Stimulated activated CD8-positive, alpha-beta memory T cell treated with anti-CD3 and anti-CD28 coated beads, Interleukin-15, amount 100 ng/mL, for 4 hours (primary cell): ENCODE results near the gene CEACAM20.
"Not testable (repeated sequence)": the region's sequence is repeated elsewhere in the genome, so short reads cannot be mapped to it uniquely, and the experiment has no call there.

Source experiments
- DNase-seq, 2 donors: peaks; one replicate each; pipeline ENCODE4 v3.0.0-alpha.2; 2020; ENCODE audit warnings: low read depth in 2 of 2

CEACAM20 gene

DNA sequence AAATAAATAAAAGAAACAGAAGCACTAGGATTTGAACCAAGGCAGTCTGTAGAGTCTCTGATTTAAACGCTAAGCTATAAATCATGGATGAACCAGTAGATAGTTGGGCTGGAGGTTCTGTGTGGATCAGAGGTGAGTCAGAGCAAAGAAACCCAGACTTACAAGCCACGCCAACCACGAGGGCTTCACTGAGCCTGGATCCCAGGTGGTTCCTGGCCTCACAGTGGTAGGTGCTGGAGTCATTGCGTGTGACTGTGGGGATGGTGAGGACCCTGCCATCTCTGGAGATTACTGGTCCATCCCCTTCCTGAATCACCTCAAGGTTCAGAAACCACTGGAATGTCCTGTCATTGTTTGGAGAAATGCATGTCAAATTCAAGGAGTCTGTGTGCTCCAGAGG lies 19.3 kb upstream of the CEACAM20 start:
- no peak for DNase-seq

- no peak for DNase-seq
Measured at GRCh38 chr19:44544031-44544430, 14.6 kb upstream of the CEACAM20 start.

DNA sequence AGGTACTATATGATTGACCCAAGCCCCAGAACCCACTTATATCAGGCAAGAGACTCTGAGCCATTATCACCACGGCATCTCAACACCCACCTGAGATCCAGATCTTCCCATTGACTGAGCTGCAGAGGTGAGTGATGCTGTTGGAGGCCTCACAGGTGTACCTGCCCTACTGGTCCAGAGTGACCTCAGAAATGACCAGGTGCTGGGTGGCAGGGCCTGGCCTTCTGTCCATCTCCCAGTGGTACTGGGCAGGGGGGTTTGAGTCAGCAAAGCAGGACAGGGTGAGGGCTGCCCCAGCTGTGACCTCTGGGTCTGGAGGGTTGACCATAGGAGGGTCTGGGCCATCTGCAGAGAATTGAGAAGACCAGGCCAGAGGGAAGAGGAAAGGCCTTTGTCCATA lies 13.2 kb upstream of the CEACAM20 start:
- no peak for DNase-seq

DNA sequence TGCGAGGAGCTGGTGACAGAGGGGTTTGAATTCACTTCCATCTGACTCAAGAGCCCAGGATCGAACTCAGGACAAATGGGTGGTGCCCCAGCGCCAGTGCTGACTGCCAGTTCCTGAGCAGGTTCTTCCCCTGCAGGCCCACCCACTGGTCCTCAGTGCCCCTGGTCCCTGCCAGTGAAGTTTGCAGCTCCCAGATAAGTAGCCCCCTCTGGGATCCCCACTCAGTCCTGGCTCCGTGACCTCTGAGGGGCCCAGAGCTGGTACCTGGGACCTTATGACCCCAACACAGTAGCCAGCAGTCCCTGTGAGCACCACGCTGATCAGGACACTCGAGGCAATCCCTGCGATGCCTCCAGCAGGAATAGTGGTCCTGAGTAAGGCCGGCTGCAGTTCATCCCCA lies 11.3 kb upstream of the CEACAM20 start:
- no peak for DNase-seq

- DNase-seq = no peak
Measured at GRCh38 chr19:44539991-44540390, 10.5 kb upstream of the CEACAM20 start.

GRCh38 chr19:44539236-44539826 lies 9.9 kb upstream of the CEACAM20 start:
- DNase-seq = no peak

DNA sequence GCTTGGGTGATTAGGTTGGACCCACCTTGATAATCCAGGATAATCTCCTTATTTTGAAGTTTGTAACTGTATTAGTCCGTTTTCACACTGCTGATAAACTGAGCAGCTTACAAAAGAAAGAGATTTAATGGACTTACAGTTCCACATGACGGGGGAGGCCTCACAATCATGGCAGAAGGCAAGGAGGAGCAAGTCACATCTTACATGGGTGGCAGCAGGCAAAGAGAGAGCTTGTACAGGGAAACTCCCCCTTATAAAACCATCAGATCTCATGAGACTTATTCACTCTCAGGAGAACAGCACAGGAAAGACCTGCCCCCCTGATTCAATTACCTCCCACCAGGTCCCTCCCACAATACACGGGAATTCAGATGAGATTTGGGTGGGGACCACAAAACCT lies 5.9 kb upstream of the CEACAM20 start:
- not testable (repeated sequence) for DNase-seq

DNA sequence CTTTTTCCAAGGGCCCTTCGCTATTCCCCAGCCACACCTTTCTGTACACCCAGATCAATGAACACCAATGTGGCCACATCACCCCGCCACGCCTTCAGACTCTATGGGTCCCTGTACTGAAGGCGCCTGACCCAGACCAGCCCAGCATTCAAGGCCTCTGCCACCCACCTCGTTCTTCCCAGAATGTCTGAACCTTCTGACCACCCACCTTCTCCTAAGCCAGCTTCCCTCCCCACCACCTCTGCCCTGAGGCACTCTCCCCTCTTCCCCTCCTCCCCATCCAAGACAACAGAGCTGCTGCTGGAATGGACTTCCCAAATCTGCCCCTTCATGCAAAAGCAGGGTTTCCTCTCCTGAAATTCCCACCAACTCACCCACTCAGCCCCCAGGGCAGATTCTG lies 3.3 kb upstream of the CEACAM20 start:
- no peak for DNase-seq

DNA sequence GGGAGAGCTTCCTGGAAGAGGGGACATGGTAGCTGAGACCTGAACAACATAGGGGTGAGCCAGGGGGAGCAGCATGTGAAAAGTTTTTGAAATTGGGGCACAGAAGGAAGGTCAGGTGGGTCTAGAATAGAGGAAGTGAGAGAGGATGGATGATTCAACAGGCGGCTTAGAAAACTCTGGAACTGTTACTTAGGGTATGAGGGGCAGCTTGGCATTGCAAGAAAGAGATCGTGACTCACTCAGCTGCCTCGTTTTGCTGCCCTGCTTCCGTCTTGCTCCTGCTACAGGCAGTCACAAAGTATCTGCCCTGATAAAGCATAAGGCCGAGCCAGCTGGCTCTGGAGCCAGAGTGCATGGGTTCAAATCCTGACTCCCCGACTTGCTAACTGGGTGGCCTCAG lies 1.3 kb upstream of the CEACAM20 start:
- no peak for DNase-seq

DNA sequence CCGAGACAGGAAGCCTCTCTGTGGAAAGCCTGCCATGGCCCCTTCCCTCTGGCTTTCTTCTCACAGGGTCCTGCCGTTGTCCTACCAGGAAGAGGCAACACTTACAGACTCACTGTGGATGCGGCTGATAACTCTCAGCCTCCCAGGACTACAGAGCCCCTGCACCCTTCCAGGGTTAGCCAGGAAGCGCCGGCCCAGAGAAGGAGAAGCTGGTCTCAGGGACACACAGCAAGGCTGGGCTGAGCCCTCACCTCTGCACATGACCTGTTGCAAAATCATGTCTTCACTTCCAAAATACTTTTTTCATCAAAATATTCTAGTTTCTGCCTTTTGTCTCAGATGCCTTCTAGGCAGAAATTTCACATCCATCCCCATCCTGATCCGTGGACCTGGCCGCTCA lies 1.9 kb downstream of the CEACAM20 start:
- DNase-seq = no peak

DNA sequence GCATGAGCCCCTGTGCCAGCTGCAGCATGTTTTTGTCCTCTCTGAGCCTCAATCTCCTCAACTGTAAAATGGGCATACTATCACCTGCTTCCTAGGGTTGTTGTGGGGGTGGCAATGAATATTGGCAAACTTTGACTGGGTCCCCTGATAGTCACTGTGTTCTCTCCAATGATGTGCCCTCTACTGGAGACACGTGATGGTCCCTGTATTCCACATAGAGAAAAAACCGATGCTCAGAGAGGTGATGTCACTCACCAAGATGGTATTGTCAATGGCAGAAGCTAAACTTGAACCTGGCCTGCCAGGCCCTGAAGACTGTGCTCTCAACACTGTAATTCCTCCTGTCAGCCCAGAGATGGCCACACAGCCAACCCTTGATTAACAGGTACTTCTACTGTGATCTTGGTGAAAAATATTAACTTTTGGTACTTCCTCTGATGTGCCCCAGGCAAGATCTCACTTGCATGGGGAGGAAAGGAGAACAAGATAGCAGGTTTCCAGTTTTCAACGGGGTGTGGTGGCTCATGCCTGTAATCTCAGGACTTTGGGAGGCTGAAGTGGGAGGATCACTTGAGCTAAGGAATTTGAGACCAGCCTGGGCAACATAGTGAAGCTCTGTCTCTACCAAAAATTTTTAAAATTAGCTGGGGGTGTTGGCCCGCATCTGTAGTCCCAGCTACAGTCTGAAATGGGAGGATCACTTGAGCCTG lies 3.6 kb downstream of the CEACAM20 start:
- no peak for DNase-seq

DNA sequence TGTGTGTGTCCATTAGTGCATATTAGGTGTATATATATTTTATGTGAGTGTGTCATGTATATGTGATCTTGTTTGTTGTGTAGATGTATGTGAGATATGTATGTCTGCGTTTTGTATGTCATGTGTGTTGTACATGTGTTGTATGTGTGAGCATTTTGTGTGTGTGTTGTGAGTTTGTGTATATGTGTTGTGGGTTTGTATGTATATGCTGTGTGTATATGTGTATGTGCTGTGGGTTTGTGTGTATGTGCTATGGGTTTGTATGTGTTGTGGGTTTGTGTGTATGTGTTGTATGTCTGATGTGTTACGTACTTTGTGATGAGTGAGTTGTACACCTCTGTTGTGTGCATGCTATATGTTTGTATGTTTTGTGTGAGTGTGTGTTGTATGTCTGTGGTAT lies 8.1 kb downstream of the CEACAM20 start:
- no peak for DNase-seq

GRCh38 chr19:44517146-44517545 lies 12.3 kb downstream of the CEACAM20 start:
- DNase-seq = no peak

DNA sequence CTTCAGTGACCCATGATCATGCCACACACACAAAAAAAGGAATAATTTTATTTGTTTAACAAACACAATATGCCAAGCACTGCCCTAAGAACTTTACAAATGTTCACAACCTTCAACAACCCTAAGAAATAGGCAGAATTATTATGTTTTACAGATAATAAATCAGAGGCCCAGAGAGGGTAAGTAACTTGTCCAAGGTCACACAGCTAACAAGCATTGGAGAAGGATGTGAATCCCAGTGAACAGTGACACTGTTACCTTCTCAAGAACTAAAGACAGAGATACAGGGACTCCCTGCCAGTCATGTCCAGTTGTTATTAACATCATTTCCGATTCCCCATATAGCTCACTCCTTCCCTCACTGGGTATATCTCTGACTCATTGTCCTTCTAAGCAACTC lies 13.6 kb downstream of the CEACAM20 start:
- DNase-seq = no peak

GRCh38 chr19:44515031-44515430 lies 14.4 kb downstream of the CEACAM20 start:
- DNase-seq = no peak

DNA sequence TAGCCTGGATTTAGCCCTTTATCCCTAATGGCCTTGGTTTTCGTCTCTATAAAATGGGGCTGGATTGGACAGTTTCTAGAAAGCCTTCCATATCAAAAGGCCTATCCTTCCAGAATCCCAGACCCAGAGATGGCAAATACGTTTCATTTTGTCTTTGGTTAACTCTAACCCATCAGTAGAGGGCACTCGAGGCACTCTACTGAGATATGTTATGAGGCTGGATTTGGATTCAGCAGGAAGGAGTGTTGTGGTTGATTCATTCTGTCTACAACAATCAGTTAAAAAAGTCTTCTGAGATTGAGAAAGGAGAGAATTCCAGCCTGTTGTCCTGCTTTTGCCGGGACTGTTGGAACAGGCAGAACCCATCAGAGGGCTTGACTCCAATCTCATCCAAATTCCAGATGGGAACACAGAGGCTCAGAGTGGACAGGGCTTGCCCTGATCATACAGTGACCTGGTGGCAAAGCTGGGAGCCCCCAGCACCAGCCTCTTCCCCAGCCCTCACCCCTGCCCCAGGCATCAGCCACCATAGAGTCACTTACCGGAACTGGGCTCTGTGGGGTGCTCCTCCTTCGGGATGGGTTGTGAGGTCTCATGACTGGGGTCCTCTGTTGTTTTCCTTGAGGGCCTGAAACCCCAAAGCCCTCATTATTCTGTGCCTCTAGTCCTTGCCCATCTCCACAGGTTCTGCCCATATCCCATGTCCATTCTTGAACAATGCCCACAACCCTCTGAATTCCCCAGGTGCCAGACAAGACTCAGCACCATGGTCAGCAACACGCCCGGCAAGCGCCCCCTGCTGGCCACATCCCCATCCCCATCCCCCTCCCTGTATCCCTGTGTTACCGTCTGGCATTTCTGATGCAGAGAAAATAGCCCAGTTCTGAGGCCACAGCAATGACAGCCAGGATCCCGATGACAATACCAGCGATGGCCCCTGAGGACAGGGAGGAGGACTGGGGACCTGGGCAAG lies 16.9 kb downstream of the CEACAM20 start:
- no peak for DNase-seq

- no peak for DNase-seq
Measured at GRCh38 chr19:44509478-44509877, 20.0 kb downstream of the CEACAM20 start.

DNA sequence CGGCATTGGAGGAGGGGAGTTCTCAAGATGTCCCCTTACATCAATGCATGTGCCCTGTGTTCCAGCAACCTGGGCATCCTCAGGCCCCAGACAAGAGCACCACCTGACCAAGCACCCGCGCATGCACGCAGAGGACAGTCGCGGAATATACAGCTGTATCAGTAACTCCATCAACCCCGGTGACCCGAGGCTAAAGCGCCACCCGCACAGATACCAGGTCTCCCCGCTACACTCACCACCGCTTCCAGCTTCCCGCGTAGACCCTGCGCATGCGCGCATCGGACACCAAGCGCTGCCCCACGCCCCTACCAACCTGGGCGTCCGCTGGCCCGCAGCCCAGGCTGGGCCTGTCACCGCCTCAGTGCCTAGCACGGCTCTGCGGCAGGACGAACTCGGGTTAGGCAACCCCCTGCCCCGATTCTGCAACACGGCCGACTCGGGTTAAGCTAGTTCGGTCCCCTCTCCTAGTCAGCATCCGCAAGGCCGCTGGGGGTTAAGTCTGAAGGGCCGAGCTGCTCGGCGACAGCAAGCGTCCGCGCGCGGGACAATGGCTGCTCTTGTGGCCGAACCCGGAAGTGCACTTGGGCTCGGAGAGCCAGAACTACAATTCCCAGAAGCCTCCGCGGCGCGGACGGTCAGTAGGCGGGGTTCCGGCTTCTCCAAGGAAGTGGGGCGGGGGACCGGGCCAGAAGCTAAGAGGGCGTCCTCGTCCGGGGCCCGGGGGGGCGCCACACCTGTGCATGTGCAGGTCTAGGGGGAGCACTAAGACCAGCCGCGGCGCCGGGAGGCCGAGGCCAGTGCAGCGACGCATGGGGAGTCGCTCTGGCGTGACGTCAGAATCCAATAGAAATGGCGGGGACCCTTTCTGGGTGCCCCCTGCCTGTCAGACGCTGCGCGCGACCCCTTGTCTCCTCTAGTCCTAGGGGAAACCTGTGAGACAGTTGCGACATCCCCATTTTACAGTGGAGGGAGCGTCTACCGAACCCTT lies 29.2 kb downstream of the CEACAM20 start, which contains the start of gene ZNF180:
TSS of gene ZNF180 (minus strand) at position 561 of the 988 bp plus-strand sequence. CDS start 3,188 bp downstream, outside the sequence.
- DNase-seq = peak; percentile 91 to 94

DNA sequence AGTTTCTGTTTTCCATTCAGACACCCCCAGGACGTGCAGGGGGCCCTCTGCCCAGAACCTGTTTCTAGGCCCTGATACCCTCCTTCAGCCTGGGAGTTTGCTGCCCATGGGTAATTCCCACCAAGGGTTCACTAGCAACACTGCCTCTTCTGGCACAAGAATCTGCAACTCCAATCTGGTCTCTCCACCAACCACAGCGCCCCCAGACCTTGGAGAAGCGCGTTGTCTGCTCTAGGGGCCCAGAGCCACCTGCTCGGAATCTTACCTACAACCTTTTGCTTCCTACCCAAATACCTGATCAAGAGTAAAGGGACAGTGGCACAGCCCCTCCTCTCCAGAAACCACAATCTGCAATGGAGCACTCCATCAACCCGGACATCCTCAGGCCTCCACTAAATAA lies 29.9 kb downstream of the CEACAM20 start:
- DNase-seq = no peak

DNA sequence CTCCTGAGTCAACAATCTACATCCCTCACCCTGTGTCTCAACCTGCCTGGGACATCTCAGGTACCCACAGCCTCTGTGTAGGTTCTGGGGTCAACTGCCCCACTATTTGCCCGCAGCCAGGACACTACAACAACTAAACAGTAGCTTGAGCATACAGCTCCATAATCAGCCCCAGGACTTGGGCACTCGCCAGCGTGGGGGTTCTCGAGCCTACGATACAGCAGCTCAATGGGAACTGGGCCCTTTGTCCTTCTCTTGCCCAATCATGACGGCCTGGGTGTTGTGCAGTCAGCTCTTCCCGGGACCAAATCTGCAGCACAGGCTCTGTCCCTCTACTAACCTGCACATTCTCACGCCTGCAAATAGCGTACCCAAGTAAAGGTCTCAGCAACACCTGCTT lies 30.5 kb downstream of the CEACAM20 start:
- no peak for DNase-seq

DNA sequence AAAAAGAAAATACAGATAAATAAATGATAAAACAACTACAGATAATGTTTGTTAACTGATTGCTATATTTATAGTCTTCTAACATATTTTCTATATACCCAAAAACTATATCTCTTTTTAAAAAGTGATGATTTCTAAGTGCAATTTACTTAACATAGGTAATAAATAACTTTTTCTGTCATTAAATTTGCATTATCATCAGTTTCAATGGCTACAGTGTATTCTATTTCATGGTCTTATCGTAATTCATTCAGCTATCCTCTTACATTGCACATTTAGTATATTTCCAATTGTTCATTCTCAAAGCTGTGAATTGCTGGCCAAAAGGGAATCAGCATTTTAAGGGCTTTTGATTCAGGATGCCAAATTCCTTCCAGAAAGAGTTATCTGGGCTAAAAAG lies 32.8 kb downstream of the CEACAM20 start:
- no peak for DNase-seq
